DMS53 (cell line): ENCODE data around the gene CMC4.

Experiments
- DNase-seq: peaks from one replicate; lab custom pipeline; 2025; lab: John Stamatoyannopoulos, UW

CMC4 gene

GRCh38 chrX:155070975-155071693 lies at the start of gene CMC4, which contains the start of the genes BRCC3 and MTCP1:
Gene CMC4, minus strand, starts transcription at chrX:155071136. Its CDS starts 7,113 bp downstream, at chrX:155064023.
Gene BRCC3, plus strand, starts transcription at chrX:155071508. Its CDS starts 20 bp downstream, at chrX:155071528.
Gene MTCP1, minus strand, starts transcription at chrX:155071136. Its CDS starts 5,126 bp downstream, at chrX:155066010.
- DNase-seq, result peak; percentile 96

GRCh38 chrX:155115174-155115819 lies 44.4 kb upstream of the CMC4 start:
- no peak for DNase-seq

GRCh38 chrX:155113097-155113496 lies 42.2 kb upstream of the CMC4 start:
- no peak for DNase-seq

GRCh38 chrX:155112171-155112570 lies 41.2 kb upstream of the CMC4 start:
- DNase-seq, result no peak

- DNase-seq, result no peak
These were observed 37.5 kb upstream of the CMC4 start for GRCh38 chrX:155108427-155108826.

- DNase-seq, result no peak
These were observed 35.0 kb upstream of the CMC4 start for GRCh38 chrX:155105919-155106318.

GRCh38 chrX:155094468-155095061 lies 23.6 kb upstream of the CMC4 start:
- DNase-seq, result peak; percentile 65

- DNase-seq, result no peak
These were observed 16.2 kb upstream of the CMC4 start for GRCh38 chrX:155086961-155087735.

GRCh38 chrX:155086202-155086840 lies 15.4 kb upstream of the CMC4 start:
- peak; percentile 57 for DNase-seq

GRCh38 chrX:155071694-155072280 lies 851 bp upstream of the CMC4 start:
- no peak for DNase-seq

- DNase-seq, result no peak
These were observed 317 bp downstream of the CMC4 start for GRCh38 chrX:155070663-155070974.

GRCh38 chrX:155070038-155070437 lies 898 bp downstream of the CMC4 start:
- peak; percentile 42 for DNase-seq

- no peak for DNase-seq
These were observed 1.5 kb downstream of the CMC4 start for GRCh38 chrX:155069414-155069813.

GRCh38 chrX:155068165-155068564 lies 2.8 kb downstream of the CMC4 start:
- DNase-seq, result peak; percentile 16

GRCh38 chrX:155065035-155065734 lies 5.8 kb downstream of the CMC4 start:
- no peak for DNase-seq

- no peak for DNase-seq
These were observed 9.2 kb downstream of the CMC4 start for GRCh38 chrX:155061760-155062159.

- peak; percentile 82 for DNase-seq
These were observed 13.8 kb downstream of the CMC4 start for GRCh38 chrX:155056877-155057792.

- peak; percentile 71 for DNase-seq
These were observed 14.5 kb downstream of the CMC4 start for GRCh38 chrX:155056471-155056870.

GRCh38 chrX:155055494-155055893 lies 15.4 kb downstream of the CMC4 start:
- DNase-seq, result no peak

GRCh38 chrX:155054255-155054654 lies 16.7 kb downstream of the CMC4 start:
- DNase-seq, result no peak
